HG02938 (cell line): ENCODE results near the gene MOV10L1.
"Not testable (repeated sequence)": the region's sequence is repeated elsewhere in the genome, so short reads cannot be mapped to it uniquely, and the experiment has no call there.

Source experiments
- ATAC-seq: cut with Tn5 transposase; IDR thresholded peaks from one replicate; pipeline ENCODE4 v1.9.1; 2021; ENCODE audit warnings: mild to moderate bottlenecking, moderate library complexity; ENCODE audit not compliant: unreplicated experiment

MOV10L1 gene

DNA sequence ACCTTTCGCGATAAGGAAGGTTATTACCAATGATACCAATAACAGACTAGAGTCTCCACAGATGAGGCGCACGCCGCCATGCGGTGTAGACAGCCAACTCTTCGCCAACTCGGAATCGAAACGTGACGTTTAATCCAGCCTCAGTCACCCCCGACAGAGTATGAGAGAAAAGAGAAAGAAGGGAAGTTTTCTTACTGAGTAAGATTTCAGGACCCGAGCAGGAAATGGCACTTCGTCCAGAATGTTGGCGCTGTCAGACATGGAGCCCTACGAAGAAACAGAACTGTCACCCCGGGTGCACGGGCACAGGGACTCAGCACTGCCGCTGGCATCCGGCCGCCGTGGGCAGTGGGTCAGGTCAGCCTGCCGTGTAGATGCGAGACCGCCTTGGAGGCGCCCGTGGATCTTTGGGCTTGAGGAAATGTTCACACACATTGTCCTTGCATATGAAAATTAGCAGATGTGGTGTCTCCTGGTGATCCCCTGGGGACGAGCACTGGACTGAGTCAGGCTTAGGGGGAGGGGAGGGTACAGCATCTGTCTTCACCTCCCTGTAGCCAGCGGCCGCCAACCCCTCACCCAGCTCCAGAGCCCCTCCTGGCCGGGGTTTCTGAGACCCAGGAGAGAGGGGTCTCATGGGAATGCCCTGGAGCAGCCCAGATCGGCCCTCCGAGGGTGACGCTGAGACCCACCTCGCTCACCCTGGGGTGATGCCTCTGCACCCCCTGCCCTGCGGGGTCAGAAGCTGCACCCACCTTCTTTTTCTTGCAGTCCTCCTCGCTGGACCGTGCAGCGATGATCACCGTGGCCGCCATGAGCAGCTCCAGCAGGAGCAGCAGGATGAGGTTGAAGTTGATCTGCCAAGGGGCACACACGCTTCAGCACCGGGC lies 12.9 kb upstream of the MOV10L1 start:
- ATAC-seq: no peak

DNA sequence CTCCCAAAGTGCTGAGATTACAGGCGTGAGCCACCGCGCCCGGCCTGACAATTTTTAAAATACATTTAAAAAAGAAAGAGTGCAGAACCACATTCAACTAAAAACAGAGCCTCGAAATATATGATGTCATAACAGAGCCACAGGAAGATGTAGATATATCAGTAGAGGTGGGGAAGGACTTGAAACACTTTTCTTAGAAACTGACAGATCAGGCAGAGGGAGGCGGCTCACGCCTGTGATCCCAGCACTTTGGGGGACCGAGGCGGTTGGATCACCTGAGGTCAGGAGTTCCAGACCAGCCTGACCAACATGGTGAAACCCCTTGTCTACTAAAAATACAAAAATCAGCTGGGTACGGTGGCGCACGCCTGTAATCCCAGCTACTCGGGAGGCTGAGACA lies 11.6 kb upstream of the MOV10L1 start:
- no peak for ATAC-seq

DNA sequence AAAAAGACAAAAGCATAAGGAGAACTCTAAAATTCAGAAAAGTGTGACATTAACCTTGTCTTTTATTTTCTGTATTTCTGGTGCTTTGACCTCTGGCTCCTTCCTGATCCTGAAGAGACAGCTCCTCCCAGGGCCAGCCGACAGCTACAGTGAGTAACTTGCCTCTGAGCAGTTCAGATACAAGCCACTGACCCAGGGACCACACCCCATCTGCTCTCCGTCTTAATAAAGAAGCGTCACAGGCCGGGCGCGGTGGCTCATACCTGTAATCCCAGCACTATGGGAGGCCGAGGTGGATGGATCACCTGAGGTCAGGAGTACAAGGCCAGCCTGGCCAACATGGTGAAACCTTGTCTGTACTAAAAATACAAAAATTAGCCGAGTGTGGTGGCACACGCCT lies 11.0 kb upstream of the MOV10L1 start:
- ATAC-seq: no peak

DNA sequence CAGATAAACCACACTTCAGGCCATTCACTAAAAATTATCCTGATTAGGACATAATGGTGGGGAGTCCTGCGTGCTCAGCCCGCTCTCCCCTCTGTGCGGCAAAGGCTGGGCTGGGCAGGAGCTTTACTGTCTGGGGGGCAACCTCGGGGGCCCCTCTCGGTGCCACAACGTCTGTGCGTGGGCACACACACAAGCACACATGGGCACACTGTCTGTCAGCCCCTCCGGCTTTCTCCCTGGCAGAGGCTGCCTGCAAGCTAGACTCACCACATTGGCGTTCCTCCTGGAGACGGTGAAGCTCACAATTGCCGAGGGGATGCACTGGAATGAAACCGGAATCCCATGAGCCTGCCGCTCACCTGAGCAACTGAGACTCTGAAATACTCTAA lies 9.7 kb upstream of the MOV10L1 start:
- no peak for ATAC-seq

DNA sequence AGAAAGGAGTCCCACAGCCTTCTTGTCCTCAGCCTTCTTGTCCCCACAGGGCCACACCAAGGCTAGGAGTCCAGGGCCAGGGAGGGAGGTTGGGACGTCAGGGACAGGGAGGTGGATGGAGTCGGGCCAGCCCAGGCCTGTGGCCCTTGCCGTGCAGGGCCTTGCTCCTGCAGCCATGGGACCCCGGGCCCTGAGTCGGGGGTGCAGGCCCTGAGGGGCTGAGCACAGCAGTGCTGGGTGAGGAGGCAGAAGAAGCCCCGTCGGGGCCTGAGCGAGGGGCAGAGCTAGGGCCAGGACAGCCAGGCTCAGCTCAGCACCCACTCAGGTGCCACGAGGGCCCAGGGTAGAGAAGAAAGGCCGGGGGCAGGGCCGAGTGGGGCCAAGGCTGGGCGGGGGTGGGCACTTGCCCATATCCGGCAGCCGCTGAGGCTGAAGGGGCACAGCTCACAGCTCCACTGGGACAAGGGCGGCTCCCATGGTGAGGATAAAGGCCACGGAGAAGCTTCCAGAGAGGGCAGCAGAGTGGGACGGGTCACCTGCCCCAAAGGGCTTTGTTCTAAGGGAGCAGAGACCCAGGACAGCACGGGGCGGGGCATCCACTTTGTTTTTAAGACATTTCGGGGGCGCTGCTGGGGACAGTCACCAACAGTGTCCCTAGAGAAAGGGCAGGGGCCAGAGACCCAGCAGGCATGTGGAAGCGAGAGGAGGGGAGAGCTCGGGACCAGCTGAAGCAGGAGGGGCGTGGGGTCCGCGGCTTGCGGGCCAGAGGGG lies 8.2 kb upstream of the MOV10L1 start:
- ATAC-seq: no peak

DNA sequence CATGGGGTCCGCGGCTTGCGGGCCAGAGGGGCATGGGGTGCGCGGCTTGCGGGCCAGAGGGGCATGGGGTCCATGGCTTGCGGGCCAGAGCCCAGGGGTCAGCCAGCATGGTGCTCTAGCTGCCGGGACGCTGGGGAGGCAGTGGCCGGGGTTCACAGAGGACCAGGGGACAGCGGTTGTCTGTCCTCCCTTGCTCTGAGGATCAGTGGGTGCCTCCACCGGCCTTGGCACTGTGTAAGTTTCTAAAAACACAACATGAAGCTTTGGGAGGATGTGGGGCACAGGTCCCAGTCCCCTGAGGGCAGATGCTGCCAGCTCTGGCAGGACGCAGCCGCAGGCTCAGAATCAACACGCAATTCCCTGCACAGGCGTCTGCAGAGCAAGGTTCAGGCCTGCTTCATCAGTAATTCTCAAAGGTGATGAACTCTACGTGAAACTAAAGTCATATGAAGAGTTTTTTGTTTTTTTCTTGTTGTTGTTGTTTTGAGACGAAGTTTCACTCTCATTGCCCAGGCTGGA lies 7.5 kb upstream of the MOV10L1 start:
- ATAC-seq: no peak

DNA sequence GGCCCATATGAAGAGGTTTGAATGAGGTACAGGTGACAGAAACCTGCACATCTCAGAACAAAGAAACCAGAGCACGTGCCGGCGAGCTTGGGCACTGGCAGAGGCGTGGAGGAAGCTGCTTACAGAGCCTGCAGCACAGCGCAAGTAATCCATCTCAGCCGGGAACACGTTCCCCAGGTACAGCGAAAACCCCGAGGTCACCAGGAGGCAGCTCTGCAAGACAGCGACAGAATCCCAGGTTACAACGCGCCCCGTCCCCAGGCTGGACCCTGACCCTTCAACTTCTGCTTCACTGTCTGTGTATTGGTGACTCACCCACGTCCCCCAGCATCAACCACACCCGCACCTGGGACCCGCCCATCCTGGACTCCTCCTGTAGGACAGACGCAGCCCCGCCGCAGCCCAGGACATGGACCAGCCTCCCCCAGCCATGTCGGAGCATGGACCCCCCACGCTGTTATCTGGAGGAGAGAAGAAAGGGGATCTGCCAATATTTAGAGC lies 6.8 kb upstream of the MOV10L1 start:
- no peak for ATAC-seq

DNA sequence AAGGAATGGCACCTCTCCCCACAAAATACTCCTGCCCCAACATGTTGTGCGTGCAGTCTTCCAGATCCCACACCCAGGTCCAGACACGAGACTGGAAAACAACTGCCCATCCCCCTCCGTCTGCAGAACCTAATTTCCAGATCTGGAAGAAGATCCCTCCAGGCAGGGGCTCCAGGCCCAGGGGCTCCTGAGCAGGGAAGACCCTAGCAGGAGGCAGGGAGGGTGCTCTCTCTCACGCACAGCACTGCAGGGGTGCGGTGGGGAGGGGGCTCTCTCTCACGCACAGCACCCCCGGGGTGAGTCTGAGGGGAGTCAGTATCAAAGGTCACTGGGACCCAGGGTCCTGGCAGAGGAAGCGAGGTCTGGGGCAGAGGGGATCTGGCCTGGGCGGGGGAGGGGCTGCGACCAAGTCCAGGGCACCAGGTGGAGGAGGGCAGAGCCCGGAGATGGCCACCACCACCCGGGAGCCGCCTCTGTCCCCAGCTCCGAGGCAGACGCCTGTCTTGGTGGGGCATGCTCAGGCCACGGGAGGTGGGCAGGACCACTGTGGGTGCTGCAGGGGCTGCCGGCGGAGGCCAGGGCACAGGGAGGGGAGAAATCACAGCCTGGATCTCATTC lies 6.2 kb upstream of the MOV10L1 start:
- no peak for ATAC-seq

DNA sequence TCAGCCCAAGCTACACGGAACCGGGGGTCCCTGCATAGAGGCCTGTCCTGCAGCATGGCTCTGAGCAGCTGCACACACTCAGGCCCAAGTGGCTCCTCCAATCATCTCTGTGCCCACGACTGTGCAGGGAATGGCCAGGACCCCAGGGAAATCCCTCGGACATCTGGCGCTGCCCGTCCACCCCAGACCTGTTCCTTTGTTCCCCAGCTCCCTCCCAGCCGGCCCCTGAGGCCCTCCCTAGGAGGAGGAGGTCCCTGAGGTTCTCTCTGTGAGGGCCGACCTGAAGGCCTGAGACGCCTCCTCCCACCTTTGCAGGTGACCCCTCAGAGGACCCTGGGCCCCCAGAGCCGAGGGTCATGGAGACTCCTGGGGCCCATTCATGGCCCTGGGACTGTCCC lies 5.7 kb upstream of the MOV10L1 start:
- ATAC-seq: no peak

DNA sequence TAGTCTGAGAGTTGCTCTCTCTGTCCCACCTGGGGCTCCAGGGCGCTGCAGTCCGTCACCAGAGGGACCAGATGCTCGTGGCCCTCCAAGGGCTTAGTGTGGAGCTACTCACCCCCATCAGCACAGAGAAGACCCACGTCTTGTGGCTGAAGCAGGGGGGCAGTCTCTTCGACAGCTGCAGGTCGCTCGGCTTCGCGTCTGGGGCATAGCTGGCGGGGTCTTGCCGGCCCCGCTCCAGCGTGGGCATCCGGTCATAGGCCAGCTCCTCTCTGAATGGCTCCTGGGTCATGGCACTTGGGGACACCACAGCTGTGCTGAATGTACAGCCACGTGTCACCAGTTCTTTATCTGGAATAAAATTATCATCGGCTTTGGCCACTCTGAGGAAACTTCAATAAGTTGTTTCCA lies 5.2 kb upstream of the MOV10L1 start:
- ATAC-seq: no peak

DNA sequence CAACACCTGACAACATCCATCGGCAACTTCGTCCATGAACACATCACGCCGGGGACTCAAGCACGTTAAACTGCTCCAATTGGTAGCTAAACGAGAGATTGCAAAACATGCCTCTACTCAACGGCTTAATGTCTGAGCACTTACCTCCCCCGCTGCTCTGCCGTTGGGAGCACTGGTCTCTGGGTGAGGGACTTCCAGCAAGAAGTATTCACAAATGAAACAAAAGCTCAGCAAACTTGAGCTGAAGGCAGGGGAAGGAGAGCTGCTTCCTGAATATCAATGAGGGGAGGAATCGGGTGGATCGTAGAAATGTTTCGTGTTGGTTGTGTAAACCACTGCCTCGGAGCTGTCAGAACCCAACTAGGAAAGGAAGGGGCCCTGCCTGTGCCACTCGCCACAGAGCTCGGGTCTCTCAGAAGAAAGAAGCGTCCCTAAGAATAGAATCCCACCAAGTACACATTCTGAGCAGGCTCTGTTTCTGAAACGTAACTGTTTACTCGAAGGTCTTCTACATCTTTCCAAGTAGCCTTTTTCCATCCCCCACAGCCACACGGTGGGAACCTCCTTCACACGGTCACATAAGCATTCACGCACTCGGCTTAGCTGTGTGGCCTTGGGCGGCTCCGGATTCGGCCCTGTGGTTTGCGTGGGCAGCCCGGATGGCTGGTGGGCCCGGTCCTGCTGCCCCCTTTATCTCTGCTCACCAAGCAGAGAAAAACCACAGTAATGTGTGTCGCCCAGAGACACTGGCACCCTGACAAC lies 4.4 kb upstream of the MOV10L1 start, which contains the start of gene MLC1:
MLC1 (minus strand) TSS at position 216 of the 762 bp plus-strand sequence. CDS start 524 bp downstream, outside the sequence.
- ATAC-seq: no peak

DNA sequence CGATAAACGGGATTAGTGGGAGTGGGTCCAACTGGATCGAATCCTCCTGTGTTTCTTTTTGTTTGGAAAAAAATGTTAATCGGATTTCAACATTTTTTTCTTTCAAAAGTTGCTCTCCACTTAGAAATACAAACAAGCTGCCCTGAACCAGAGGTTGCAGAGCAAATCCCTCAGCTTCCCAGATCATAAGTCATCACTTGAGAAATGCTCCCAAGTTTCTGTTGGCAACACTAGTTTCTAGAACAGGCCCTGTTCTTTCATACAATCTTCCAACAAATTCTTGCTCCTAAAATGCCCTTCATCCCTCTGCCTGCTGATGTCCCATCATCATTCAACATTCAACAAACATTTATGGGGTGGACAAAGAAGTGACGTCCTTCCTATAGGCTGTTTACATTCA lies 3.3 kb upstream of the MOV10L1 start:
- ATAC-seq: no peak

DNA sequence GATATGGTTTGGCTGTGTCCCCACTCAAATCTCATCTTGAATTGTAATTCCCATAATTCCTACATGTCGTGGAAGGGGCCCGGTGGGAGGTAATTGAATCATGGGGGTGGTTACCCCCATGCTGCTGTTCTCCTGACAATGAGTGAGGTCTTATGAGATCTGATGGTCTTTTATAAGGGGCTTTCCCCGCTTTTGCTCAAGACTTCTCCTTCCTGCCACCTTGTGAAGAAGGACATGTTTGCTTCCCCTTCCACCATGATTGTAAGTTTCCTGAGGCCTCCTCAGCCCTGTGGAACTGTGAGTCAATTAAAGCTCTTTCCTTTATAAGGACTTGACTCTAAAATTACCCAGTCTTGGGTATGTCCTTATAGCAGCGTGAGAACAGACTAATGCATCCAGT lies 2.8 kb upstream of the MOV10L1 start:
- ATAC-seq: not testable (repeated sequence)

DNA sequence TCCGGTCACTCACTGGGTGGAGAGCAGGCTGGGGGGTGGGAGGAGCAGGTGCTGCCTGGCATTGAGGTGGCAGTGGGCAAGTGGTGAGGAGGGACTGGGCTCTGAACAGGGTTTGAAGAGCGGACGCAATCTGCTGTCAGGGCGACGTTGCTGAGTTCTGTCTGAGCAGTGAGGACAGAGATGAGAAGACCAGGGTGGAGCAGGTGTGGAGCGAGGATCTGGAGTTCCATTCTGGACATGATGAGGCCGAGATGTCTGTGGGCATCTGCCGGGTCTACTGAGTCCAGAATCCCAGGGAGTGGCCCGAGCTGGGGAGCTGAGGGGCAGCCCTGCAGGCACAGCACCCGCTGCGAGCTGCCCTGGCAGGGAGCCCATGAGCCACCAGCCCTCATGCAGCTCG lies 2.2 kb upstream of the MOV10L1 start:
- ATAC-seq: no peak

DNA sequence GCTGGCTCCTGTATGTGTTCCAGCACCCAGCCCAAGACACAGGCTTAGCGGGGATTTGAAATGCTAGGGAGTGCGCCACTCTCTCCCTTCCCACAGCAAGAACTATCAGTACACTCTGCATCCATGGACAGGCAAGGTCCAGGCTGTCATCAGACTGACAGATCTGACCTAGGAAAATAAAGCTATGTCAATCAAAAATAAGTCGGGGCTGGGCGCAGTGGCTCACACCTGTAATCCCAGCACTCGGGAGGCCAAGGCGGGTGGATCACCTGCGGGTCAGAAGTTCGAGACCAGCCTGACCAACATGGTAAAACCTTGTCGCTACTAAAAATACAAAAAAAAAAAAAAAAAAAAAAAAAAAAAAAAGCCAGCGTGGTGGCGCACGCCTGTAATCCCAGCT lies 1.7 kb upstream of the MOV10L1 start:
- ATAC-seq: no peak

DNA sequence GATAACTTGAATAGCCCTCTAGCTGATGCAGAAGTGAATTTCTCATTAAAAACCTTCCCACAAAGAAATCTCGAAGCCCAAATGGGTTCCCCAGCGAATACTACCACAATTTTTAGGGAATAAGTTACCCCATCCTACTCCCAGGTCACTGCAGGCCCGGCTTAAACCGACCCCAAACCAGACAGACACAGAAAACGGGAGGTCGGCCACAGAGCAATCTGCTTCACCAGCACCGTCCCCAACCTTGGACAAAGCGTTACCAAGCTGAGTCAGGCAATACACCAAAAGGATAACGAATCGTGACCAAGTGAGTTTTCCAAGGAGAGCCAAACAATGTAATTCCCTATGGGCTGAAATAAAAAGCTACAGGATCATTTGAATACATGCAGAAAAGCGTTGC lies 575 bp upstream of the MOV10L1 start:
- ATAC-seq: no peak

DNA sequence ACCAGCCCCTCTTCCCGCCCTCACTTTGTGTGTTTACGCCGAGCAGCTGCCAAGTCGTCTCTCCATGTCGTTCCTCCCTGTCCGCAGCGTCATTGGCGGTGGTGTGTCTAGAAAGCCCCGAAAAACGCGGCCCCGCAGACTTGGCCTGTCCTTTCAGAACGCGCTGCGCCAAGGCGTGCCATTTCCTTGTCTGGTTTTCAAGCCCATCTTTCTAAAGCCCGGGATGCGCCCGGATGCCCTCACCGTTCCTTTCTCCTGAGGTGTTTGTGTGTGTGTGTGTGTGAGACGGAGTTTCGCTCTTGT lies 557 bp downstream of the MOV10L1 start:
- no peak for ATAC-seq

DNA sequence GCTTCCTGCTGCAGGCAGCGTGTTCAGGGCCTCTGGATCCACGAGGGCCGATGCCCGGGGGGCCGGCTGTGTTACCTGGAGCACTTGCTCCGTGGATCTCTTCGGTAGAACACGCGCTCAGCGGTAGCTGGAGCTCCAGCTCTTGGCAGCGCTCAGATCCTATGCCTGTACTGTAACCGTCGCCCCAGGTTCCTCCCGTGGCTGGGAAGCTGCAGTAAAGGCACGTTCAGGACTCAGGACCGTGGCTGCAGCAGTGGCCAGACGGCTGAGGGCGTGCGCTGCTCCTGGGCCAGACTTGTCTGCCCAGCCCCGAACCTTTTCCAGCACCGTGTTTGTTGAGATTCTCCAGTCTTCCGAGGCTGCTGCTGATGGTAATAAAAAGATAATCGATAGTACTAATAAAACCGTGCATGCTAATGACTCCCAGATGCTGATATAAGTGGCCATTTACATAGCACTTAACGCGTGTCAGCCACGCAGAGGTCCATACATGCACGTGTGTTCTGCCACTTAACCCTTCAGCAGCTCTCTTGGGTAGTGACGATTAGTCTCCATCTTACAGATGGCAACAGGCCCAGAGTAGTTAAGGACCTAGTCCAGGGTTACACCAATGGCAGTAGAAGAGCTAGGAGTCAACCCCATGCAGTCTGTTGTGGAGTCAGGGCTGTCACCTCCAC lies 1.4 kb downstream of the MOV10L1 start:
- no peak for ATAC-seq

DNA sequence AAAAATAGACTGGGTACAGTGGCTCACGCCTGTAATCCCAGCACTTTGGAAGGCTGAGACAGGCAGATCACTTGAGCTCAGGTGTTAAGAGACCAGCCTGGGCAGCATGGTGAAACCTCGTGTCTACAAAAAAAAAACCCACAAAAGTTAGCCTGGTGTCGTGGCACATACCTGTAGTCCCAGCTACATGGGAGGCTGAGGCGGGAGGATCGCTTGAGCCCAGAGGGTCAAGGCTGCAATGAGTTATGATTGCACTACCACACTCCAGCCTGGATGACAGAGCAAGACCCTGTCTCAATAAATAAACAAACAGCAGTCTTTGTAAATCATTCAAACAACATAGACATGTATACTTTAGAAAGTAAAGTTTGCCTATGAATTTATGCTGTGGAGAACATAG lies 2.5 kb downstream of the MOV10L1 start:
- no peak for ATAC-seq

DNA sequence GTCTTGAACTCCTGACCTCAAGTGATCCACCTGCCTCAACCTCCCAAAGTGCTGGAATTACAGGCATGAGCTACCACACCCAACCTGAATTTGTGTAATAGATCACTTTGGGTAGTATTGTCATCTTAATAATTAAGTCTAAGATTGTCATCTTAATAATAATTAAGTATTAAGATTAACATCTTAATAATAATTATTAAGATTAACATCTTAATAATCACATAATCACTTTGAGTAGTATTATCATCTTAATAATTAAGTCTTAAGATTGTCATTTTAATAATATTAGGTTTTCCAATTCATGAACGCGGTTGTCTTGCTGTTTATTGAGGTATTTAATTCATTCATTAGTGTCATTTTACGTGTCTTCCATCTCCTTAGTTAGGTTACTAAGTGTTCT lies 8.2 kb downstream of the MOV10L1 start:
- ATAC-seq: no peak
